Smooth muscle cell (in vitro differentiated cells): ENCODE data around the gene SPPL2B. TPM values are rescaled to one million over a fixed set of nuclear protein-coding genes. Genes with fewer than 3 reads are reported as not detected.

ENCODE experiments used
- DNase-seq: peaks from one replicate; lab custom pipeline; 2025; ENCODE audit not compliant: unreplicated experiment; lab: John Stamatoyannopoulos, UW
- H2AFZ ChIP-seq: fragments of 200-600 bp; sonication (generic); 2 replicates; pipeline ENCODE4 v1.6.0; 2016; ENCODE audit warnings: antibody characterized with exemption, low read depth, mild to moderate bottlenecking
- H3F3A ChIP-seq: fragments of 200-600 bp; sonication (generic); 2 replicates; pipeline ENCODE4 v1.6.0; 2017; ENCODE audit warnings: antibody characterized with exemption, low read depth
- H3K27ac ChIP-seq: fragments of 200-600 bp; sonication (generic); 2 replicates; pipeline ENCODE4 v1.5.1; 2016; ENCODE audit warnings: low read depth, mild to moderate bottlenecking
- H3K27me3 ChIP-seq: fragments of 200-600 bp; sonication (generic); 2 replicates; pipeline ENCODE4 v1.6.1; 2016; ENCODE audit warnings: low read depth, mild to moderate bottlenecking
- H3K36me3 ChIP-seq: fragments of 200-600 bp; sonication (generic); 2 replicates; pipeline ENCODE4 v1.5.1; 2016; ENCODE audit warnings: low read depth
- H3K4me1 ChIP-seq: fragments of 200-600 bp; sonication (generic); 2 replicates; pipeline ENCODE4 v1.5.1; 2016; ENCODE audit warnings: low read depth
- H3K4me2 ChIP-seq: fragments of 200-600 bp; sonication (generic); 2 replicates; pipeline ENCODE4 v1.6.0; 2016; ENCODE audit warnings: mild to moderate bottlenecking
- H3K4me3 ChIP-seq: fragments of 200-600 bp; sonication (generic); 2 replicates; pipeline ENCODE4 v1.5.1; 2016; ENCODE audit warnings: mild to moderate bottlenecking
- H3K79me2 ChIP-seq: fragments of 200-600 bp; sonication (generic); 2 replicates; pipeline ENCODE4 v1.6.0; 2016; ENCODE audit warnings: low read depth, mild to moderate bottlenecking
- H3K9ac ChIP-seq: fragments of 200-600 bp; sonication (generic); 2 replicates; pipeline ENCODE4 v1.6.0; 2016; ENCODE audit warnings: low read depth
- H3K9me3 ChIP-seq: fragments of 200-600 bp; sonication (generic); replicated peaks from 2 replicates; pipeline ENCODE4 v1.5.1; 2016; ENCODE audit warnings: low read depth
- H4K20me1 ChIP-seq: fragments of 200-600 bp; sonication (generic); 2 replicates; pipeline ENCODE4 v1.6.0; 2016; ENCODE audit warnings: low read depth
- WGBS: methylation state at CpG from one replicate; pipeline ENCODE4 v1.1.7; 2016; ENCODE audit warnings: low lambda C conversion rate; 5-methylcytosine and 5-hydroxymethylcytosine counted together
- polyA plus RNA-seq: library from polyadenylated mRNA; unstranded; fragments of >200 nt; fragmentation: Nextera tagmentation; extraction: Ambion mirVana; gene quantifications from 2 replicates; pipeline ENCODE4 v1.2.1, GENCODE V29; 2016
- total RNA-seq: library from RNA; depleted of rRNA; stranded (reverse); fragments of >200 nt; gene quantifications from 2 replicates; pipeline ENCODE4 v1.2.3, GENCODE V29; 2014
- TF ChIP-seq, protein P1 (sequence below): fragments of 200-600 bp; sonication (generic); IDR thresholded peaks from 2 replicates; pipeline ENCODE4 v1.5.1; 2017; ENCODE audit warnings: borderline replicate concordance, mild to moderate bottlenecking, antibody characterized with exemption; ENCODE audit not compliant: insufficient read depth, poor library complexity, severe bottlenecking

Gene SPPL2B
- total and polyA plus RNA-seq, 2 experiments from 2014 or later: 53.6 to 54.7 TPM

DNA sequence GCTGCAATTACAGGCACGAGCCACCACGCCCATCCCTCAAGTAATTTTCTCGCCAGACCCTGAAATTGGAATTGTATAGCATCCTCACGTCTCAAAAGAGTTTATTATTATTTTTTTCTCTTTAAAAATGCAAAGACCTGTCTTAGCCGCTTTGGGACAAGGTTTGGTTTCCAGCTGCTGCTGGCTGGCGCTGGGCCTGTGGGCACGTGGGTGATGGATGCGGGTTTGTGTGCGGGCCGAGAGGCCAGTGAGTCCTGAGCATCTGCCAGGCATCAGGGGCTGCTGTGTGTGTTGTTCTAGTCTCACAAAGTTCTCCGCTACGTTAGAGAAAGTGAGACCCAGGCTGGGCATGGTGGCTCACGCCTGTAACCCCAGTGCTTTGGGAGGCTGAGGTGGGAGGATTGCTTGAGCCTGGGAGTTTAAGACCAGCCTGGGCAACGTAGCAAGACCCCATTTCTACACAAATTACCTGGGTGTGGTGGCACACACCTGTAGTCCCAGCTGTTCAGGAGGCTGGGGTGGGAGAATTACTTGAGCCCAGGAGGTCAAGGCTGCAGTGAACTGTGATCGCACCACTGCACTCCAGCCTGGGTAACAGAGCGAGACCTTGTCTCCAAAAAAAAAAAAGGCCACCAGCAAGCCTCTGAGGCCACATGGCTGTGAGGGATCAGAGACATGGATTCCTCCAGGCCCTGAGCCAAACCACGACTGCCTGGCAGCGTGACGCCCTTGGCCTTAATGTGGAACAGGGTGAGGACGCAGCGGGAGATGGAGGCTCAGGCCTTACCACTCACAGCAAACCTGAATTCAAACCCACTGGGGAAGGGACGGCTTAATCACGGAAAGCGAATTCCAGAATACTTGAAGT, 26.9 kb downstream of the SPPL2B start:
- Histone ChIP-seq H3K4me2 (no peak overlapping the region), H3K27ac (no peak overlapping the region), H4K20me1 (no peaks in the 10 kb centered on the region), H3K4me3 (no peak overlapping the region), H3K36me3 (no peaks in the 10 kb centered on the region), H3K9ac (no peak overlapping the region), H3K4me1 (no peaks in the 10 kb centered on the region), H3K79me2 (no peaks in the 10 kb centered on the region), H3F3A (no peaks in the 10 kb centered on the region), H3K9me3 (no peaks in the 10 kb centered on the region), H2AFZ (no peak overlapping the region), H3K27me3 (peaks cover 18% of the 10 kb centered on the region)
- DNase-seq: no peak
- TF ChIP-seq, protein P1, sequence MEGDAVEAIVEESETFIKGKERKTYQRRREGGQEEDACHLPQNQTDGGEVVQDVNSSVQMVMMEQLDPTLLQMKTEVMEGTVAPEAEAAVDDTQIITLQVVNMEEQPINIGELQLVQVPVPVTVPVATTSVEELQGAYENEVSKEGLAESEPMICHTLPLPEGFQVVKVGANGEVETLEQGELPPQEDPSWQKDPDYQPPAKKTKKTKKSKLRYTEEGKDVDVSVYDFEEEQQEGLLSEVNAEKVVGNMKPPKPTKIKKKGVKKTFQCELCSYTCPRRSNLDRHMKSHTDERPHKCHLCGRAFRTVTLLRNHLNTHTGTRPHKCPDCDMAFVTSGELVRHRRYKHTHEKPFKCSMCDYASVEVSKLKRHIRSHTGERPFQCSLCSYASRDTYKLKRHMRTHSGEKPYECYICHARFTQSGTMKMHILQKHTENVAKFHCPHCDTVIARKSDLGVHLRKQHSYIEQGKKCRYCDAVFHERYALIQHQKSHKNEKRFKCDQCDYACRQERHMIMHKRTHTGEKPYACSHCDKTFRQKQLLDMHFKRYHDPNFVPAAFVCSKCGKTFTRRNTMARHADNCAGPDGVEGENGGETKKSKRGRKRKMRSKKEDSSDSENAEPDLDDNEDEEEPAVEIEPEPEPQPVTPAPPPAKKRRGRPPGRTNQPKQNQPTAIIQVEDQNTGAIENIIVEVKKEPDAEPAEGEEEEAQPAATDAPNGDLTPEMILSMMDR: no peak
- 83% methylated on average over 24 of the region's 24 CpGs for WGBS

DNA sequence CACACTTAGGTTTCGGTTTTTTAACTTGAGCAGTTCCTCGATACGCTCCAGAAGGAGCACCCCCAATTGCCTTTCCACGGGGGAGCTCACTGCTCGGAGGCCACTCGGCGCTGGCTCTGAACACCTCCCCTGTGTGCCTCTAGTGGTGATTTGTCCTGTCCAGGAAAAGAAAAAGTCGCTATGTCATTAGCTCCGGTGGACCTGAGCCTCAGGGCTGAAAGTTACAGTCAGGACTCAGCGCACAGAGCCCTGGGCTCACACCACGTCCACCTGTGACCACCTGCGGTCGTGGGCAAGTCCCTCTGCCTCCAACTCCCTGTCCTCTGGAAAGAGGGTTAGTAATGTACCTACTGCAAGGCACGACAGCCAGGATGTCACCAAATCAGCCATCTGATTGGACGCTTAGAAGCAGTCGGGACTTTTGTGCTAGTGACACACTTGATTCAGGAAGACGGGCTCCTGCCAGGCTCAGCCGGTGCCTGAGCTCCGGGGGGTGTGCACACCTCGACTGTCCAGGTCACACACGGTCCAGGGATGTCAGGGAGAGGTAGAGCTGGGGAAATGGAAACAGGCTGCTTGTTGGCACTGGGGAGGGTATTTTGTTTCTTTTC, 27.7 kb downstream of the SPPL2B start:
- Histone ChIP-seq H3K4me2 (no peak overlapping the region), H2AFZ (no peak overlapping the region), H3K27me3 (peaks cover 22% of the 10 kb centered on the region), H3K27ac (no peak overlapping the region), H4K20me1 (no peaks in the 10 kb centered on the region), H3K4me1 (no peaks in the 10 kb centered on the region), H3K9ac (no peak overlapping the region), H3F3A (no peaks in the 10 kb centered on the region), H3K4me3 (no peak overlapping the region), H3K79me2 (no peaks in the 10 kb centered on the region), H3K36me3 (no peaks in the 10 kb centered on the region), H3K9me3 (no peaks in the 10 kb centered on the region)
- TF ChIP-seq, protein P1: no peak
- DNase-seq: no peak
- WGBS: 86% methylated on average over 21 of the region's 21 CpGs

DNA sequence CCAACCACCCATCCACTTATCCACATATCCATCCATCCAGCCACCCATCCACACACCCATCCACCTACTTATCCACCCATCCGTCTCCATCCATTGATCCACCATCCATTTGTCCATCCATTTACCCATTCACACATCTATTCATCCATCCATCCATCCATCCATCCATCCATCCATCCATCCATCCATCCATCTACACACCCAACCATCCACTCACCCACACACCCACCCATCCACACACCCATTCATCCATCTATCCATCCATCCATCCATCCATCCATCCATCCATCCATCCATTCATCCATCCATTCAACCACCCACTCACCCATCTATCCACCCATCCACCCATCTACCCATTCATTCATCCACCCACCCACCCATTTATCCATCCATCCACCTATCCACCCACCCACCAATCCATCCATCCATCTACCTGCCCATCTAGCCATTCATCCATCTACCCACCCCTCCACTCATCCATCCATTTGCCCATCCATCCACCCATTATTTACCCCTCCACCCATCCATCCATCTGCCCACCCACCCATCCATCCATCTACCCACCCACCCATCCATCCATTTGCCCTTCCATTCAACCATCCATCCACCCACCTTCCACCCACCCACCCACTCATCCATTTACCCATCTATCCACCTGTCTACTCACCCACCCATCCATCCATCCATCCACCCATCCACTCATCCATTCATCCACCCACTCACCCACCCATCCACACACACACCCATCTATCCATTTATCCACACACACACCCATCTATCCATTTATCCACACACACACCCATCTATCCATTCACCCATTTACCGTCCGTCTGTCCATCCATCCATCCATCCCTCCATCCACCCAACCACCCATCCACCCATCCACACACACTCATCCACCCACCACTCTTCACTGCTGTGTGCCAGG, 29.1 kb downstream of the SPPL2B start:
- H3F3A ChIP-seq: no peaks in the 10 kb centered on the region
- no peaks in the 10 kb centered on the region for H3K79me2 ChIP-seq
- no peak overlapping the region for H2AFZ ChIP-seq
- no peak overlapping the region for H3K27ac ChIP-seq
- no peak for DNase-seq
- no peak overlapping the region for H3K4me3 ChIP-seq
- H3K4me1 ChIP-seq: no peaks in the 10 kb centered on the region
- H3K4me2 ChIP-seq: no peak overlapping the region
- H3K27me3 ChIP-seq: peaks cover 26% of the 10 kb centered on the region
- no peaks in the 10 kb centered on the region for H3K9me3 ChIP-seq
- H3K9ac ChIP-seq: no peak overlapping the region
- 98% methylated on average over 3 of the region's 3 CpGs for WGBS
- no peaks in the 10 kb centered on the region for H3K36me3 ChIP-seq
- no peaks in the 10 kb centered on the region for H4K20me1 ChIP-seq
- TF ChIP-seq, protein P1: no peak
